Activated CD8-positive, alpha-beta memory T cell treated with anti-CD3 and anti-CD28 coated beads for 48 hours (primary cell): ENCODE results near the gene LMBR1L.
"Not testable (repeated sequence)": the region's sequence is repeated elsewhere in the genome, so short reads cannot be mapped to it uniquely, and the experiment has no call there.

Experiments
- DNase-seq, 3 experiments: peaks; one replicate each; pipeline ENCODE4 v3.0.0-alpha.2; 2020; ENCODE audit warnings: low read depth in 2 of 3, low spot score in 2 of 3

LMBR1L gene

DNA sequence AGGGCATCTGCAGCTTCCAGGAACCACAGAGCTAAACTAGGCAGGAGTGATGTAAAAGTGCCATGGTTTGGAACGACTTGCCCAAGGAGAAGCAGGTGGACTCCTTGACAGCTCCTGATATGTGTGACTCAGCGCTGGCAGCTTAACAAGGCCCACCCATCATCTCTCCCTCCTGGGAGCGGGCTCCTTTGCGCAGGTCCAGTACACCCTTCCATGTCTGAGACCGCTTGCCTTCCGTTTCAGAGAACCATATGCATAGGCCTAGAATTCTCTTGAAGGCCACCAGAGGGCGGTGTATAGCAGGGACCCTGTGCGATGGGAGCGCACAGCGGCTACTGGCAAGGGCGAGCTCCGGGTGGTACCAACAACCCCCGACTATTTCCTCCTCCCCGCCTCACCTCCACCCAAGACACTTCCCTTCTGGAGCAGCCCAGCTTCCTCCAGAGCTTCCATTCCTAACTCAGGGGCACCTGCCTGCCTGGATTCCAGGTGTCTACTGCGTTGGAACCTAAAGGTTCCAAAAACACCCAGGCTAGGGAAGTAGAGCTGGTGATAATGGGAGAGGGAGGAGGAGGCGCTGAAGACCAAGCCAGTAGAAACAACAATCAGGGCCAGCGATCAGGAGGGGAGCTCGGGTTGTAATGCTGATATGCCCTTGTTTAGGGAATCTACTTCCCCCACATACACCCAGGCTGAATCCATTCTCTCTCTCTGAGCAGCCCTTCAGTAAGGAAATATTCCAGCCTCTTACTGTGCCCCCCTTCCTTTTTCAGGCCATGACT, 22.3 kb downstream of the LMBR1L start:
- DNase-seq: no peak

DNA sequence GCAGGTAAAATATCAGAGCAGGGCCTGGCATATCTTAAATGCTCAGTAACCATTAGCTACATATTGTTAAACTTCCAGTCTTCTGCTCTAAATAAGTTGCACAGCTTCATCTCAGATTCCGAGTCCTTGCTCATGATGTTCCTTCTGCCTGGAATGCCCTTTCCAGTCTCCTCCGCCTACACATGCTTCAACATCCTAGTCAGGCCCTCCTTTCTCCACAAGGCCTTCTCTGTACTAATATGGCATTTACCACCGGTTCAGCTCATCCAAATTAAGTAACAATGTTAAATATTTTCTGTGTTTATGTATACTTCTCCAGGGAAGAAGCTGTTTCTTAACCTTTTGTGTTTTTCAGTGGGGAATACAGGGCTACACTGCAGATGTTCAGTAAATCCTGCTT, 24.5 kb downstream of the LMBR1L start:
- no peak for DNase-seq

DNA sequence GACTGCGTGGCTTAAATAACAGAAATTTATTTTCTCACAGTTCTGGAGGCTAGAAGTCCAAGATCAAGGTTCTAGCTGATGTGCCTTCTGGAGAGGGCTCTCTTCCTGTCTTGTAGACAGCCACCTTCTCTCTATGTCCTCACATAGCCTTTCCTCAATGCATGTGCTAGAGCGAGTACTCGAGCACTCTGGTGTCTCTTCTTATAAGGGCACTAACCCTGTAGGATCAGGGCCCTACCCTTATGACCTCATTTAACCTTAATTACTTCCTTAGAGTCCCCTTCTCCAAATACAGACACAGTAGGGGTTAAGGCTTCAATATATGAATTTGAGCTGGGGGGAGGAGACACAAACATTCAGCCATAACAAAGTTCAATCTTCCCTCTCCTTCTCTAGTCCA, 26.2 kb downstream of the LMBR1L start:
- no peak for DNase-seq

DNA sequence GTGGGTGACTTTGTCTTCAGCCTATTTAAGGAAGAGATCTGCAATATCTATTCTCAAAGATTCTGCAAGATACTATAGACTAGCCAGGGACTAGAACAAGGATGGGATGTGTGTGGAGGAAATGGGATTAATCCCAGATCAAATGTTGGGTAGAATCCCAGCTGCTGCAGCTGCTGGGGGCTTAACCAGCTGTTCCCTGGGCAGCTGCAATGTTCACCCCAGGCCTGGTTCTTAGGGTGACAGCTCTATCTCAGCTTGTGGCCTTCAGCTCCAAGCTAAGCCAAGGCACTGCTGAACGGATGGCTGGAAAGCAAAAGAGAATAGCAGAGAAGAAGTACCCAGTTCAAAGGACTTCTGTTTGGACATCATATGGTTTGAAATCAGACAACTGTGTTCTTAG, 30.9 kb downstream of the LMBR1L start:
- DNase-seq: no peak

DNA sequence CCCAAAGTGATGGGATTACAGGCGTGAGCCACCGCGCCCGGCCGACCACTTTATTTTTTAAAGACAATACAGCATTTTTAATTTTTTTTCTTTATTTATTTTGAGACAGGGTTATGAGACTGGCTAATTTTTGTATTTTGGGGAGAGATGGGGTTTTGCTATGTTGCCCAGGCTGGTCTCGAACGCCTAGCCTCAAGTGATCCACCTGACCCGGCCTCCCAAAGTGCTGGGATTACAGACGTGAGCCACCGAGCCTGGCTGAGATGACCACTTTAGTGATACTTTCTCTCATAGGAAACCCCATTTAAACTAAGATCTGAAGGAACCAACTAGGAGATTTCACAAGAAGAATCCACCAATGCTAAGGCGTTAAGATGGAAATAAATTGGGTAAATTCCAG, 39.7 kb downstream of the LMBR1L start:
- DNase-seq: no peak

DNA sequence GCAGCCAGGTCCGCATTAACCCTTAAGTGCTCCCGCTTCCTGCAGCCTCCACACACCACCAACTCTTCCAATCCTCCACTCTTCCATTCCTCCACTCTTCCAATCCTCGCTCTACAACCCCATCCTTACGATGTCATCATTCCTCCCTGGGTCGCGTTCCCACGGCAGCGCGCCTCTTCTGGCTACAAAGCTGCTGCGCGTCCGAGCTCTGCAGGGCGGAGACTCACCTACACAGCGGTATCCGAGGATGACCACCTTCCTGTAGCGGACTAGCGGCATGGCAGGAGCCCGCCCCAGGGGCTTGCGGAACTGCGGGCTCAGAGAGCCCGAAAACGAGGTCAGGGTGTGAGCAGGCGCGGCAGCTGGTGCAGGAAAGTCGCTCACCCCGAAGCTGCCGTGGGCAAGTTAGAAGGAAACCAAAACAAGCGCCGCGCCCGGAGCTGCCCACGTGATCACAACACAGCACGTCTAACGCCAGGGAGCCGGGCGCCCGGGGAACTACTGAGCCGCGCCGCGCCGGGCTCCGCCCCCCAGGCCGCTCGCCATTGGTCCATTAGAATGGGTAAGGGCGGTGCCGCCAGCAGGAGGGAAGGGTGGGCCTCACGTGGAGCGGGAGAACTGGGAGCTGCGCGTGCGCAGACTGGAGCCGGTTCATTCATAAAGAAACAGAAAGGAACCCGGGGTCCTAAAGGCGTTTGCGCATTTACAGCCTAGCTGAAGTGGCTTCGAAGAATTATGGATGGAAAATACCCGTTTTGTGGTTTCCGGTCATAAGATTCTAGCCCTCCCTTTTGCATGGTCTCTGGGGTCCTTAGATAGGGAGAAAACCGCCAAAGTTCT, 40.9 kb downstream of the LMBR1L start, which contains the start of gene RHEBL1:
TSS of gene RHEBL1 (minus strand) at position 473 of the 840 bp plus-strand sequence. CDS start at position 279, 194 bp downstream.
- DNase-seq: peak; percentile 95 to 100 (median 98)

DNA sequence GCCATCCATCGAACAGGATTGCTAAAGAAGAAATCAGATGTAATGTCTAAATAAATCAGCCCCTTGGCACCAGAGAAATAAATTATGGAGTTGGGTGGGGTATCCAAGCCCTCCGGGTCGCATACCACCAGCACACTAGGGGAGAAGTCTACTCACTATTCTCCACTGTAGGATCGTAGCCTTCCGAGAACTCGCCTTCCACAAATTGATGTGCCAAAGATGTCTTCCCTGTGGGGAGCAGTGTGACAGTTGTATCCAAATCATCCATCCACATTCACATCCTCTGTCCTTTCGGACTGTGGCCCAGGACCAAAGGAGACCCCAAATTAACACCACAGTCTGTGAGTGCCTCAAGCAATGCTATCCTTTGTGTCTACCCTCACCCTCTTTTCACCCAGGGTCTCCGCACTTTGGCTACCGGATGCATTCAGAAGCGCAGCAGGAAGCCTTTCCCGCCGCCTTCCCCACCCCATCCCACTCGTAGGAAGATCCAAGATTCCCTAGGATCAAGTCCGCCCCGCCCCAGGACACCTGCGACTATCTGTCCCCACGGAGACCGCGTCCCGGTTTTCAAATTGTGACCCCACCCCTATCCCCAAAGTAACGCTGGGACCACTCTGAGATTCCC, 41.7 kb downstream of the LMBR1L start:
- no peak for DNase-seq

DNA sequence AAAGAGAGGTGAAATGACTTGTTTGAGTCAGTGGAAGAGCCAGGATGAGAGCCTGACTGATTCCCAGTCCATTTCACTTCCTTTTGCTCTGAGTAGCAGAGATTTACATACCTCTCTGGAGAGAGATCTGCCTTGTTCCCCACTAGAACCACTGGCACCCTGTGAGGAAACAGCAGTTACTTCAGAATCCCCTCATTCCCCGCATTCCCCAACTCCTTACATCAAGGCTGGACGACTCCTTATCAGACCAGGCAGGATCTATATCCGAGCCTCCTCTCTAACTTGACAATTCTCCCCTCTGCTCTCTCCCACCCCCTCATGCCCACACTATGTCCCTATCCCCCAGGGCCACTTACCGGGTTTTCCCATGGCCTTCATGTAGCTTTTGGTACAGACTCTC, 44.5 kb downstream of the LMBR1L start:
- DNase-seq: no peak

DNA sequence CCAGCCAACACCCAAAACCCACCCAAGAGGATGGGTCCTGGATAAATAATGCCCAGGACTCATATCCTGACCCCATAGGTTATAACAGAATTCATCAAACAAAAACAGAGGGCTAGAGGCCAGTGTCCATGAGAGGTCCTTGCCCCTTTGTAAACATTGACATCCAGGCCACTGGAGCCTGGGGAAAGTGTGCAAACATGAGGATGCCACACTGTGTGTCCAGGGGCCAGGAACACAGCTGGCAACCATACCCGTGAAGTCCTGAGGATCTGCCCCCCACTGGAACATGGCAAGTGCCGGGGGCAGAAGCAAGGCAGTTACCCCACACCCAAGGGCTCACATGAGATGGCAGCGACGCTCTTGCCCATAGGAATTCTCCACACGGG, 45.9 kb downstream of the LMBR1L start:
- DNase-seq: no peak

DNA sequence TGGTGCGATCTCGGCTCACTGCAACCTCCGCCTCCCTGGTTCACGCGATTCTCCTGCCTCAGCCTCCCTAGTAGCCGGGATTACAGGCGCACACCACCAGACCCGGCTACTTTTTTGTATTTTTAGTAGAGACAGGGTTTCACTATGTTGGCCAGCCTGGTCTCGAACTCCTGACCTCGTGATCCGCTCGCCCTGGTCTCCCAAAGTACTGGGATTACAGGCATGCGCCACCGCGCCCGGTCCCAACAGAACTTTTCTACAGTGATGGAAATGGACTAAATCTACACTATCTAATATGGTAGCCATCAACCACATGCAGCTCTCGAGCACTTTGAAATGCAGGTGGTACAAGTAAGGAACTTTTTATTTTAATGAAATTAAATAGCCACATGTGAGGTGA, 48.7 kb downstream of the LMBR1L start:
- not testable (repeated sequence) for DNase-seq

DNA sequence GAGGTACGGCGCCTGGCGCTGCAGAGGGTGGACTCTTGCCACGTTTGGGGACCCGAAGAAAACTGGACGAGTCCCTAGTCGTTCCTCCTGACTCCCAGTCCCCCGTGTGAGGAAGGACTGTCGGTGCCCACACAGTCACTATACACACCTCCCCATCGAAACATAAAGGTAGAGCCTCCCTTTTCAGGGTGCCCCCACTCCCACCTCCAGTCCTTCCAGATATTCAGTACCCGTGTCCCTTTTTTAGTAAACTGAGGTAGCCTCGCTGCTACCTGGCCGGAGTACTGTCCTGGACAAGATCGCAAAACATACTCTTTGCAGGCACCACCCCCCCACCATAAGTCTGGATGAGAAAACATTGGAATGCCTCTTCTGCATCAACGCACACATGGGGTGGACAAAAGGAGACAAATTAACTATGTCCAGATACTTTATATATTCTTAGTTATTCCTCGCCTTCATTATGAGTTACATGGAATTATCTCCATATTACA, 49.4 kb downstream of the LMBR1L start:
- DNase-seq: no peak

DNA sequence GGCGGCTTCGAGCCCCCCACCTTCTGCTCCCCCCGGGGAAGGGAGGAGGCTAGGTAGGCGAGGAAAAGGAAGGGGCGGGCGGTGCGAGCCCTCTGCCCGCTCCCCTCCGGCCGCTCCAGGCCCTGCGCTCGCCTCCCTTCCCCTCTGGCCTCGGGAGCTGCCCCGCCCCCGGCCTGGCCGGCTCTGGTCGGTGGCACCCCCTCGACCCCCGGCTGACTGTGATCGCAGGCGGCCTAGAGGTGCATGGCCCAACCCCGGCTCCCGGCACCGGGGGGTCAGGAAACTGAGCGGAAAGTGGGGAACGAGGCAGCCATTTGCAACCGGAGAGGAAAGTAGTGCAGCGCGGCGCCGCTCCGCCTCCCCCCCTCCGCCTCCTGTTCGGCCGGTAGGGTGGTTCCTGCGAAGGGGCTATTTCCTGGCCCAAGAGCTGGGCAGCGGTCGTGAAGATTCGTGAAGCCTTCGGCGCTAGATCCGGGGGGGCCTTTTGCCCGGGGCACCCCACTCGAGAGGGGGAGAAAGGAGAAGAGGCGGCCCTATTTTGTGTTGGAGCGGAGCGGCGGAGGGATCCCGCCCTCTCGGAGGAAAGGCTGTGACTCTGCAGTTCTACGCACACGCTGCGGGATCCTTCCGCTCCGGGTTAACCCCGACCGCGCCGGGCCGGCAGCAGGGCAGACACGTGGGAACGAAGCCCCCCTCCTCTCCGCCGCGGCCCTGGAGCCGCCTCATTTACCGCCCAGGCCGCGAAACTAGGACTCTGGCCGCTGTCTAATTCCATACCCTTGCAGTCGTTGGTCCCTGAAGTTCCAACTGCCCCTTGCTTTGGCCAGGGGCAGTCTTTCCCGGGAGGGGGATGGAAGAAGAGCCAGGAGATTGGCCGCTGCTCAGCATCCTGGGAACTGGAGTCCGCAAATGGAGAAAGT, 50.1 kb downstream of the LMBR1L start, which contains the start of gene KMT2D:
TSS of gene KMT2D (minus strand) at position 558 of the 920 bp plus-strand sequence. CDS start 5,470 bp downstream, outside the sequence.
- peak; percentile 67 to 82 (median 75) for DNase-seq

DNA sequence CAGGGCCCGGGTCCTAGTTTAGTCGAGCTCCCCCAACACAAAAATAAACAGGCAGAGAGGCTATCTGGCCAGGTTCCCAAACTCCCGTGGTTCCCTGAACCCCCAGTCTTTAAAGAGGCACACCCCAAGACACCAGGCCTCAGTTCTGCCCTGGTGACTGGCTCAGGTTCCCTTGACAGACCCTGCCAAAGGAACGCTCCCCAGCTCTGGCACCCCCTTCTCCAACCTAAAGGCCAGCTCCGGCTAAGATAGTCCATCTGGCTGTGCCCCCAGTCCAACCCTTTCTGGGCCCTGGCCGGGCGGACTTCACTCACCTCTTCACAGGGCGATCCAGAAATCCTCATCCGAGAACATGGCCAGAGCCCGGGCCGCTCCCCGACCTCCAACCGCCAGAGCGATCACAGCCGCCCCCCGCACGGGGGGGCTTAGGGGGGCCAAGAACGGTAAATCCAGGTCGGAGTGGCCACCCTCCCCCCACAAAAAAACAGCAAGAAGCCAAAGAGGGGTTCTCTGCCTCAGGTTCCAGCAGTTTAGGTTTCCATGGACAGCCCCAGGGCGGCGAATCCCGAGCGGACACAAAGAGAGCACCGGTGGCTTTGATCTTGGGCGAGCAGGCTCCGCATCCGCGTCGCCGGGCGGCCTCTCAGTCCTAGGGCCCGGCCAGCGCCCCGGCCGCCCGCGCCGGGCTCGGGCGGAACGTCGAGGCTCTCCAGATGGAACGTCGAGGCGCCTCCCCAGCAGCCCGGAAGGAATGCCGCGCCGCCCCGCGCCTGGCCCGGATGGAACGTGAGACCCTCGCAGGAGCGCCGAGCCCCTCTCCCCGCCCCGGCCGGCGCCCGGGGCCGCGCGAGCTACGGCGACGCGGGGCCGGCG, 51.1 kb downstream of the LMBR1L start:
- no peak for DNase-seq

DNA sequence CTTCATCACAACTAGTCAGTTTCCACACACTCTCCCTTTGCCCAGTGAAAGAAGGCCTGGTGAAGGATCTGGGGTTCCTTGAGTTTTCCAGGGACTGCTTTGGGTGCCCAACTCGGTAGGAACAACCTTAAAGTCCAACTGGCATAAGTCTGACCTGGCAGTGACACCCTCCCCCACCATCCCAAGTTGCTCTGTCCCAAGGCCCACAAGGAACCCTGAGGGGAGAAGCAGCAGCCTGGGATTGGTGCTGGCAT, 51.7 kb downstream of the LMBR1L start:
- DNase-seq: no peak

DNA sequence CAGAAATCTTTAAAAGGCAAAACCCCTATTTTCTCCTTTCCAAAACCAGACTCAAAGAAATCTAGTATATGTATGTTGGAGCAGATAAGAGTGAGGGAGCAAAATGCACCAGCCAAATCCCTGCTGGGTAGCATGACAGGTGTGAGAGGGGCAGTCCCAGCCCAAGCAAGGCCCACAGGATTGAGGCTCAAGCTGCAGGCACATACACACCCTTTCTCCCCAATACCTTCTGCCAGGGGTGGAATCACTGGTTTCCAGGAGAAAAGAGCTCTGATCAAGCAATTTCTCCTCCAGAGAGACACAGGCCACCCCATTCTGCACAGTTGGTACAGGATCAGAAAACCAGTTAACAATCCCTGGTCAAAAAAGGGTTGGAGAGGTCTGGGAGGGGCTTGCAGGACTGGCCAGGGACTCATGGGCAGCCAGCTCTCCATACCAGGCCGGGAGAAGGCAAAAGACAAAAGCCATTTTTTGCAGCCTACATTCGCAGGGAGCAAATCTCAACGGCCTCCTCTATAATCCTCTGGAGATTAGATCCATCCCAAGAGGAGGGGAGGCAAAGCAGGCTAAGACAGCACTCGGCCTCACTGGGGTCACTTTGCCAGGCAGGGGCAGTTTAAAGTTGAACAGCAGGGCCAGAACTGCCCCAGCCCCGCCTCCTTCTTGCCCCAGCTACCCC, 52.1 kb downstream of the LMBR1L start:
- no peak for DNase-seq

DNA sequence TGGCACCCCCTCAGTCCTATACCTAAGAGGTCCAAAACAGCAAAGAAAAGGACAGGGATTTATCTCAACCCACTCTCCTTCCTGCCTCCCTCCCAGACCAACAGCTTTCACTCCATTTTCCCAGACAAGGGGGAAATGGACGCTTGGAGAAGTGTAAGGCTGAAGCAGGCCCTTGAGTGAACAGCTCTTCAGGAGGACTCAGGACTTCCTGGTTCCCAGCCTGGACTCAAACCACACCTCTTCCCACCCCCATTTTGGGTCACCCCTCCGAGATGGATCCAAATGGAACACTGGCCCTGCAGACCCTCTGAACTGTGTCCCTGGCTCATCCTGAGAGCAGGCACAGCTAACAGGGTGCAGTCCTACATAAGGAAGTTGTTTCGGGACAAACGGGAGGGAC, 52.8 kb downstream of the LMBR1L start:
- no peak for DNase-seq

DNA sequence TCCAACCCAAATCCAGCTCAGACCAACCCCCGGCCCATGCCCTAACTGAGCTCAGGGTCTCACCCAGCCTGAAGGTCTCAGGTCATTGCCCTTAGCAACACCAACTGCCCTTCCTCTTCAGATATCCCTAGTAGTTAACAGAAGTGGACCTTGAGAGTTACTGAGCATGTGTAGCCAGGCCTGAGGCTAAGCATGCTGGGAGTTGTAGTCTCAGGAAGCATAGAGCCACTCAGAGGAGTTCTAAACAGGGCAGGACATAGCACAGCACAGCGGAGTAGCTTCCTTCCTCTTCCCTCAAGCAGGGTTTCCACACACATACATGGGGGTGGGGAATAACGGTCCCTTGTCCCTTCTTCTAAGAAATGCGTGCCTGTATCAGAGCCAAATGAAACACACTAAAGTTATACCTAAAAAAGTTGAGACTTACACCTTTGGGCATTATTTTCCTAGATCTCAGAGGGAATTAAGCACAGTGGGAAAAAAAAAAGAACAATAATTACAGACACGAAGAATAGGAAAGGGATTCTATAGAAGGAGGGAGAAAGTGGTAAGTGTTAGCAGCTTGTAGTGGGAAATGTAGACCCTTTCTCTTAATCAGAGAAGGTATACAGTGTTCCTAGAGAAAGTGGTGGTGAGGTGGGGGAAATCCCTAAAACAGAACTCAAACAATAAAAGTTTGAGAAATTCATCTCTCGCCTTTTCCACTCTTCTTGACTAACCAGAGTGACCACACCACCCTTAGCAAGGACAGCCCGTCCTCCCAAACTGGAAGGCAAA, 54.5 kb downstream of the LMBR1L start:
- DNase-seq: no peak

DNA sequence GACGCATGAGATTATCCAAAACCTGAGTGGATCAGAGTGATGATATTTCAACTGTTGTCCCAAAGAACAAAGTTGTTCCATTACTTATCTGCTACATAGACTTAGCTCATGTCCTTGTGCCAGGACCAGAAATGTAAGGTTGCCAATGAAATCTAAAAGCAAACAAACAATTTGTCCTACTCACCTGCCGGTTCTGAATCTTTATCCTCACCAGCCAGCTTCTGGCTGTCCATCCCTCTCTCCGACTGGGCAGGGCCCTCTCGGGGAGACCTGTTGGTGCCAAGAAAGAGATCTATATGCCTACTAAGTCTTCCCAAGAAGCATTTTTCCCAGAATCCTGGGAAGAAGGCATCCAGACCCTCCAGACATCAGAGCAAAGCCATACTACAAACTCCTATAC, 55.6 kb downstream of the LMBR1L start:
- DNase-seq: no peak
